Stomach (tissue), 4 donors: Measurements from ENCODE around the gene COL1A2.

Experiments
- POLR2AphosphoS5 ChIP-seq, 3 donors: sonication (generic); formaldehyde crosslinking; IDR thresholded peaks; one replicate each; pipeline ENCODE4 v1.6.1; 2016; ENCODE audit warnings: antibody characterized with exemption in 3 of 3
- TF ChIP-seq, protein P1 (sequence below), 7 experiments: fragments of 450-650 bp in 4 of 7; fragments of 200-600 bp in 3 of 7; sonication (generic) in 3 of 7; IDR thresholded peaks; one replicate each; pipeline ENCODE4 v1.5.1; 2016 to 2019; ENCODE audit warnings: antibody characterized with exemption in 7 of 7, control low read depth in 2 of 7, mild to moderate bottlenecking in 1 of 7

DNA sequence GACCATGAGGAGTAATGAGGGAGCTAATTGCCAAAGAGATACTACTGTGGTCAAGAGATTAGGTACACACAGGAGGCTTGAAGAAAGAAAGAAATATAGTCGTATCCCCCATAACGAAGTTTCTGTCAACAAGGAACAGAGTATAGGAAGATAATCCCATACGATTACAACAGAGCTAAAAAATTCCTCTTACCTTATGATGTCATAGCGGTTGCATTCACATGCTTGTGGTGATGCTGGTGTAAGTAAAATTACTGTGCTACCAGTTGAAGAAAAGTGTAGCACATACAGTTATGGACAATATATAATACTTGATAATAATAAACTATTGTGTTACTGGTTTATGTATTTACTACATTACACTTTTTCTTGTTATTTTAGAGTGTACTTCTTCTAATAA lies 63.3 kb downstream of the COL1A2 start:
- TF ChIP-seq, protein P1, sequence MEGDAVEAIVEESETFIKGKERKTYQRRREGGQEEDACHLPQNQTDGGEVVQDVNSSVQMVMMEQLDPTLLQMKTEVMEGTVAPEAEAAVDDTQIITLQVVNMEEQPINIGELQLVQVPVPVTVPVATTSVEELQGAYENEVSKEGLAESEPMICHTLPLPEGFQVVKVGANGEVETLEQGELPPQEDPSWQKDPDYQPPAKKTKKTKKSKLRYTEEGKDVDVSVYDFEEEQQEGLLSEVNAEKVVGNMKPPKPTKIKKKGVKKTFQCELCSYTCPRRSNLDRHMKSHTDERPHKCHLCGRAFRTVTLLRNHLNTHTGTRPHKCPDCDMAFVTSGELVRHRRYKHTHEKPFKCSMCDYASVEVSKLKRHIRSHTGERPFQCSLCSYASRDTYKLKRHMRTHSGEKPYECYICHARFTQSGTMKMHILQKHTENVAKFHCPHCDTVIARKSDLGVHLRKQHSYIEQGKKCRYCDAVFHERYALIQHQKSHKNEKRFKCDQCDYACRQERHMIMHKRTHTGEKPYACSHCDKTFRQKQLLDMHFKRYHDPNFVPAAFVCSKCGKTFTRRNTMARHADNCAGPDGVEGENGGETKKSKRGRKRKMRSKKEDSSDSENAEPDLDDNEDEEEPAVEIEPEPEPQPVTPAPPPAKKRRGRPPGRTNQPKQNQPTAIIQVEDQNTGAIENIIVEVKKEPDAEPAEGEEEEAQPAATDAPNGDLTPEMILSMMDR (IDR thresholded peaks at IDR 0.05), result no peak
- no peak for TF ChIP-seq POLR2AphosphoS5 (IDR thresholded peaks at IDR 0.05)
